ENCODE results near the gene RASGRF1. TPM values are rescaled to one million over a fixed set of nuclear protein-coding genes. Genes with fewer than 3 reads are reported as not detected.

RASGRF1 gene
- total and polyA plus RNA-seq, 2 donors (not counting 1 experiment from before 2014, with no cell fraction given) = 0.09 TPM; not detected in 1

- no peak overlapping the region for H3K27ac ChIP-seq (ENCODE audit: insufficient read depth, low read length)
- H3K79me2 ChIP-seq (ENCODE audit: control insufficient read depth, insufficient read depth, low read length) = no peaks in the 10 kb centered on the region
- H3K4me1 ChIP-seq (ENCODE audit: control insufficient read depth, extremely low read depth, insufficient read depth, low read length) = no peaks in the 10 kb centered on the region
- no peak overlapping the region for H3K4me2 ChIP-seq (ENCODE audit: extremely low read depth, insufficient read depth, low read length)
- no peaks in the 10 kb centered on the region for H4K20me1 ChIP-seq (ENCODE audit: control insufficient read depth, extremely low read depth, insufficient read depth, low read length)
- no peaks in the 10 kb centered on the region for H3K9me3 ChIP-seq (ENCODE audit: control insufficient read depth, insufficient read depth, low read depth, low read length)
- DNase-seq (ENCODE audit: low read depth in 2 of 2) = no peak
- H2AFZ ChIP-seq (ENCODE audit: low read length) = no peak overlapping the region
- H3K4me3 ChIP-seq (replicated peaks in 1 of 4; ENCODE audit: control extremely low read depth in 1 of 4, insufficient read depth in 1 of 4, low read depth in 3 of 4, low read length in 4 of 4) = no peak overlapping the region
- TF ChIP-seq CTCF (conservative IDR thresholded peaks at IDR 0.05 in 1 of 2, IDR thresholded peaks at IDR 0.05 in 1 of 2; ENCODE audit: low read depth in 1 of 2, low read length in 2 of 2) = no peak
- TF ChIP-seq EZH2 (IDR thresholded peaks at IDR 0.05; ENCODE audit: low read length, missing control alignments) = no peak
- H3K36me3 ChIP-seq (ENCODE audit: control insufficient read depth, insufficient read depth, low read length) = no peaks in the 10 kb centered on the region
- no peak overlapping the region for H3K9ac ChIP-seq (ENCODE audit: insufficient read depth, low read length)
- H3K27me3 ChIP-seq (ENCODE audit: control insufficient read depth, insufficient read depth, low read length) = no peaks in the 10 kb centered on the region
Measured at GRCh38 chr15:79075256-79075655, 15.3 kb downstream of the RASGRF1 start.

- no peak for DNase-seq (ENCODE audit: low read depth in 2 of 2)
- Histone ChIP-seq H2AFZ (ENCODE audit: low read length) (no peak overlapping the region), H3K27me3 (ENCODE audit: control insufficient read depth, insufficient read depth, low read length) (no peaks in the 10 kb centered on the region), H3K36me3 (ENCODE audit: control insufficient read depth, insufficient read depth, low read length) (no peaks in the 10 kb centered on the region), H3K9ac (ENCODE audit: insufficient read depth, low read length) (no peak overlapping the region), H3K4me3 (replicated peaks in 1 of 4; ENCODE audit: control extremely low read depth in 1 of 4, insufficient read depth in 1 of 4, low read depth in 3 of 4, low read length in 4 of 4) (no peak overlapping the region), H3K4me1 (ENCODE audit: control insufficient read depth, extremely low read depth, insufficient read depth, low read length) (no peaks in the 10 kb centered on the region), H3K27ac (ENCODE audit: insufficient read depth, low read length) (no peak overlapping the region), H3K79me2 (ENCODE audit: control insufficient read depth, insufficient read depth, low read length) (no peaks in the 10 kb centered on the region), H4K20me1 (ENCODE audit: control insufficient read depth, extremely low read depth, insufficient read depth, low read length) (no peaks in the 10 kb centered on the region), H3K9me3 (ENCODE audit: control insufficient read depth, insufficient read depth, low read depth, low read length) (no peaks in the 10 kb centered on the region), H3K4me2 (ENCODE audit: extremely low read depth, insufficient read depth, low read length) (no peak overlapping the region)
- TF ChIP-seq EZH2 (IDR thresholded peaks at IDR 0.05; ENCODE audit: low read length, missing control alignments) (no peak), CTCF (conservative IDR thresholded peaks at IDR 0.05 in 1 of 2, IDR thresholded peaks at IDR 0.05 in 1 of 2; ENCODE audit: low read depth in 1 of 2, low read length in 2 of 2) (no peak)
Measured at GRCh38 chr15:79073336-79073735, 17.2 kb downstream of the RASGRF1 start.

GRCh38 chr15:79071901-79072300, 18.7 kb downstream of the RASGRF1 start:
- Histone ChIP-seq H4K20me1 (ENCODE audit: control insufficient read depth, extremely low read depth, insufficient read depth, low read length) (no peaks in the 10 kb centered on the region), H3K4me2 (ENCODE audit: extremely low read depth, insufficient read depth, low read length) (no peak overlapping the region), H3K4me1 (ENCODE audit: control insufficient read depth, extremely low read depth, insufficient read depth, low read length) (no peaks in the 10 kb centered on the region), H3K79me2 (ENCODE audit: control insufficient read depth, insufficient read depth, low read length) (no peaks in the 10 kb centered on the region), H3K27ac (ENCODE audit: insufficient read depth, low read length) (no peak overlapping the region), H3K36me3 (ENCODE audit: control insufficient read depth, insufficient read depth, low read length) (no peaks in the 10 kb centered on the region), H3K4me3 (replicated peaks in 1 of 4; ENCODE audit: control extremely low read depth in 1 of 4, insufficient read depth in 1 of 4, low read depth in 3 of 4, low read length in 4 of 4) (no peak overlapping the region), H3K27me3 (ENCODE audit: control insufficient read depth, insufficient read depth, low read length) (no peaks in the 10 kb centered on the region), H3K9ac (ENCODE audit: insufficient read depth, low read length) (no peak overlapping the region), H3K9me3 (ENCODE audit: control insufficient read depth, insufficient read depth, low read depth, low read length) (no peaks in the 10 kb centered on the region), H2AFZ (ENCODE audit: low read length) (no peak overlapping the region)
- TF ChIP-seq CTCF (conservative IDR thresholded peaks at IDR 0.05 in 1 of 2, IDR thresholded peaks at IDR 0.05 in 1 of 2; ENCODE audit: low read depth in 1 of 2, low read length in 2 of 2) = no peak
- TF ChIP-seq EZH2 (IDR thresholded peaks at IDR 0.05; ENCODE audit: low read length, missing control alignments) = no peak
- no peak for DNase-seq (ENCODE audit: low read depth in 2 of 2)
